ENCODE results near the gene PTPN4. TPM values are rescaled to one million over a fixed set of nuclear protein-coding genes. Genes with fewer than 3 reads are reported as not detected.

PTPN4 gene
- total RNA-seq, 1 donor from 2014 or later = 40.4 TPM

DNA sequence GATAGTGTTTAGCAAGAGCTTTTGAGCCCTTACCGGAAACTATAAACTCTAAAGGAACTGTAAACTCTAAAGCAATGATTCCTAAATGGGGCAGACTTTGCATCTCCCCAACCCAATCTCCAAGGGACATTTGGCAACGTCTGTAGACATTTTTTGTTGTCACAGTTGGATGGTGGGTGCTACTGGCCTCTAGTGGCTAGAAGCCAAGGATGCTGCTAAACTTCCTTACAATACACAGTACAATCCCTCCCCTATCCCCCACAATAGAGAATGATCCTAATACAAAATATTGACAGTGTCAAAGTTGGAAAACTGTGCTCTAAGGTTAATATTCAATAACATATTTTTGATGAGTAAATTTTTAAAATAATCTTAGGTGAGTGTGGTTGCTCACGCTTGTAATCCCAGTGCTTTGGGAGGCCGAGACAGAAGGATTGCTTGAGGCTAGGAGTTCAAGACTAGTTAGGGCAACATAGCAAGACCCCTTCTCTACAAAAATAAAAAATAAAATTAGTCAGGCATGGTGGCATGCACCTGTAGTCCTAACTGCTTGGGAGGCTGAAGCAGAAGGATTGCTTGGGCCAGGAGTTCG lies 66.7 kb downstream of the PTPN4 start:
- no peak for DNase-seq (ENCODE audit: missing footprints)
- intact Hi-C loops (cut with DNase I) = loop anchor here (2.0 to 10.0 kb wide), 2 partner anchors 126 to 348 kb away; no protein-coding TSS in a partner anchor
- ATAC-seq = peak; percentile 39

DNA sequence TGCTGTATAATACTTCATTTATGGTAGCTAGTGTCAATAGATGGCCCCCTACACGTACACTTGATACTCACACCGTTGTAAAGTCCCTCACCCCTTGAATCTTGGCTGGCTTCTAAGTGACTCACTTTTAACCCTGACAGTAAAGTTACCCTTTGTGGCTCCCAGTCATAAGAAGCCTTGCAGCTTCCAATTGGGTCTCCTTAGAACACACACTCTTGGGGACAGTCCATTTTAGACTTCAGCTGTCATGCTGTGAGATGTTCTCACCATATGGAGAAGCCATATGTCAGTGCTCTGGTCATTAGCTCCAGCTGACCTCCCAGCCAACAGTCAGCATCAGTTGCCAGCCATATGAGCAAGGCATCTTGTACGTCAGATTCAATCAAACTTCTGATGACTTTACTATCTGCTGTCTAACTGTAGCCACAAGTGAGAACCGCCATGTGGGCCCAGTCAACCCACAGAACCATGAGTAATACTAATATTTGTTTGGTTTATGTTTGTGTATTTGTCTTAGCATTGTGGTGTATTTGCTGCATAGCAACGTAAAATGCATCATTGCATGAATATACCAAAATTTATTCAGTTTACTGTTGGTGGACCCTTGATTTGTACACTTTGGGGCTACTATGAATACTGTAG lies 68.3 kb downstream of the PTPN4 start:
- no peak for DNase-seq (ENCODE audit: missing footprints)
- ATAC-seq = no peak
- intact Hi-C loops (cut with DNase I) = loop anchor here (2.0 to 10.0 kb wide), 2 partner anchors 127 to 347 kb away; no protein-coding TSS in a partner anchor

DNA sequence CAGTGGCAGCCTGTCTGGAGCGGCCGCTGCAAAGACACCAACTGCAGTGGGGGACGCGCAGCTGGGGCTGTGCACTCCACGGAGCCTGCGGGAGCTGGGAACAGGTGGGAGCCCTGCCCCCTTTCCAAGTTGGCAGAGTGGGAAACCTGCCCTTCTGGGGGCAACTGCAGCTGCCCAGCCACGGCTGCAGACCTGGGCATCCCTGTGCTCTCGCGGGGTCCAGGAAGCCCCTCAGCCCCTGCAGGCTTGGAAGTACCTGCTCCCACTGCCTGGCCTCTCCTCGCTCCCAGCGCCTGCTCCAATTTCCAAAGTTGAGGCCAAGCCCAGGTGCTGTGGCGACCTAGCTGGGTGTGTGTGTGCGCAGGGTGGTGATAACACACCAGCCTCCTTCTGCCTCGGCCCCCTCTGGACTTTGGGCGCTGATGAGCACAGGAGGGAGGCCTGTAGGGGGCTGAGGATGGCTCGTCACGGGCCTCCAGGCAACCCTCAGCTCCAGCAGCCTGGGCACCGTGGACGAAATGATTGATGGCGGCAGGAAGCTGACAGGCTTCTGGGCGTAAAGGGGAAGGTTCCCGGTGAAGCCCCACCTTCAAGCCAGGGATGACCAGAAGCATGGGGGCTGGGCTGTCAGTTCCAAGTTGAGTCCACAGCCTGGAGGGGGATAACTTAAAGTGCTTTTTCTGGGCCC lies 76.9 kb downstream of the PTPN4 start:
- ATAC-seq (no peak), DNase-seq (ENCODE audit: missing footprints) (no peak)

DNA sequence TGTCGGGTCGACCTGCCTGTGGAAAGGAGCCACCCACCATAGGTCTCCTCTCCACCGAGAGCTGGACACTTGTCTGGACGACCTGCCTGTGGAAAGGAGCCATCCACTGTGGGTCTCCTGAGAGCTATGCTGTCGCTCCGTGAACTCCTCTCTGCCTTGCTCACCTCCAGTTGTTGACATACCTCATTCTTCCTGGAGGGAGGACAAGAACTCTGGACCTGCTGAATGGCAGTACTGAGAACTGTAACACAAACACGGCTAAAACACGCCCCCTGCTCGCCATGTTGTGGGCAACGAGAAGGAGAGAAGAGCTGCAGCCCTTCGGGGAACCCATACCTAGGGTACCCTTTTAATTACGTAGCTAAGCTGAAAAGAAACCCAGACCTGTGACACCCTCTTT lies 77.6 kb downstream of the PTPN4 start:
- intact Hi-C loops (cut with DNase I) = no loop called here
- DNase-seq (ENCODE audit: missing footprints) (no peak), ATAC-seq (peak; percentile 3)

More for the DNA sequence above, 76.9 kb downstream of the PTPN4 start:
- intact Hi-C loops (cut with DNase I) = no loop called here

DNA sequence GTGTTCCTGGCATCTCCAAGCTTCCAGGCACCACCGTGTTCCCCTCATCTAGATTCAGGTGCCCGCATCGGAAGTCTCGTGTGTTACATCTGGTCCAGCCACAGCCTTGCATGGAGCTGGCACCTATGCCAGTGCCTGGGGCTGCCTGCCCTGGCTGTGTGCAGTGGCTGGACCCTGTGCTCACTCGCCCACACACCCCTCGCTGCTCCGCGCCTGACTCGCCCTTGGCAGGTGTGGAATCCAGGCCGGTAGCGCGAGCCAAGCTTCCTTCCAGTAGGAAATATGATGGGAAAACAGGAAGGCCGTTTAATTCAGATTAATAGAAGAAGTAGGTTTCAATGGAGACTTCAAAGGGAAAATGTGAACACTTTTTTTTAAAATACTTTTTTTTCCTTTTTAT lies 78.0 kb downstream of the PTPN4 start:
- no peak for DNase-seq (ENCODE audit: missing footprints)
- ATAC-seq = no peak
- intact Hi-C loops (cut with DNase I) = no loop called here

DNA sequence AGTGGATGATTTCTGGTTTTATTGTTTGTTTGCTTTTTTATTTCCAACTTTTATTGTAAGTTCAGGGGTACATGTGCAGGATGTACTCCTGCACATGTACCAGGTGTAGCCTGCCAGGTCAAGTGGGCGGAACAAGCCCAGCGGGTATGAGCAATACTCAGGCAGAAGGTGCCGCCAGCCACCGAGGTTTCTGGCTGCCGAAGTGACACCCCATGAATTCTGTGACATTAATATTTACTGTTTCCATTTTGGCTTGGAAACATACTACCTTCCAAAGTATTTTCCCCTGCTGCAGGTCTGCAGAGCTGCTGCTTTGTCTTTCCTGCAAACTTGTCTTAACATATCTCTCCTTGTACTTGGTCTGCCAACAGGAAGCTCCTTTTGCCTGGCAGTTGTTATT lies 78.5 kb downstream of the PTPN4 start:
- DNase-seq (ENCODE audit: missing footprints) = no peak
- intact Hi-C loops (cut with DNase I) = no loop called here
- no peak for ATAC-seq

DNA sequence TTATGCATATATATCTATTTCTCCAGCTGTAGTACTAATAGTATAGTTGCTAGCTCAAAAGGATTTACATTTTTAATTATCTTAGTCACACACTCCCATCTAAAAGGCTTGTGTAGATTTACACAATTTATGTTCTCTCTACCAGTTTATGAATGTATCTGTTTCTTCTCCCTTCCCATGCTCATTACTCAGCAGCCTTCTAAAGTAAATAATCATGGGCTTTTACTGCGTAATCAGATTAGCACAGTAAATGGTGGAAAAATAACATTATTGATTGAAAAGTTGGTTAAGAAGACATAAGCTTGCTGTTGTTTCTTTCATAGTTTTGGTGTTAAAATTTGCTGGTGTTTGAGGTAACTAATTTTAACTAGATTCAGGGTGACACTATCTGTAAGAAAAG lies 81.8 kb downstream of the PTPN4 start:
- DNase-seq (ENCODE audit: missing footprints) (no peak), ATAC-seq (no peak)
- intact Hi-C loops (cut with DNase I) = no loop called here

DNA sequence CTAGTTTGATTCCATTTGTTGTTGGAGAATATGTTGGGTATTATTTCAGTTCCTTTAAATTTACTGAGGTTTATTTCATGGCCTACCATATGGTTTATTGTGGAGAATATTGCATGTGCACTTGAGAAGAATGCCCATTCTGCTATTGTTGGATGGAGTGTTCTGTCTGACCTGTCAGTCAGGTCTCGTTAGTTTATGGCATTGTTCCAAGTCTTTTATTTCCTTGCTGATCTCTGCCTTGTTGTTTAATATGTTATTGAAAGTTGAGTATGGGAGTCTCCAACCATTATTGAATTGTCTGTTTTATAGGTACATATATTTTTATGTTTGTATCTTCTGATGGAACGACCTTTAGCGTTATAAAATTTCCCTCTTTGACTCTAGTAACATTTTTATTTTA lies 86.3 kb downstream of the PTPN4 start:
- DNase-seq (ENCODE audit: missing footprints) (no peak), ATAC-seq (no peak)
- intact Hi-C loops (cut with DNase I) = no loop called here

DNA sequence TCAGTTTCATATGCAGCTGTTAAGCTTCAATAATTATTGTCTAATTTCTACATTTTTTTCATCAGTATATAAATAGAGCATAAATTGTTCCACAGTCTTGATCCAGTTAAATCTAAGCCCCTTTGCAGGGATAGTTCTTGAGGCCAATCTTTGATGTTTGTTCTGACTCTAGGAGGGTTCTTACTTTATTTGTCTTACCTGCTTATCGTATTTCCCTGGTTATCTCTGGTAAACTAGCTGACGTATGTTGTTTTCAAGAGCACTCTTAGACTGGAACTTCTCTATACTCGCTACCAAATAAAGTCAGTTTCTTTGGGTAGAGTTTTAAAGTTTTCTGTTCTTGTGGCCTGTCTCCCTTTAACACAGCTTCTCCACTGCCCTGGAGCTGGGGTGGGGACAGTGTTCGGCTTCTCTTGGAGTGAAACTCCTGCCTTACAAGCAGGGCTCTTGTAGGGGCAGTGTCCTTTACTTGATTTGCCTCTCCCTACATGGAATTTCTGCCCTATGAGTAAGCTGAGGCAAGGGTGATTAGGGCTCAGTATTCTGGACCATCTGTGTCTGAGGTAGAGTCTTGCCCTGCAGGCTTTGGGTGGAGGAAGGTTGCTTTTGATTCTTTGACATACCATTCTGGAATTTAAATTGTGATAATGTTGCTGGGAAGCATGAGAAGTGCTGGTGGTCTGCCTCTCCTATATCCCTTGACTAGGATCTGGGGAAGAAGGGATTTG lies 90.3 kb downstream of the PTPN4 start:
- DNase-seq (ENCODE audit: missing footprints) = no peak
- intact Hi-C loops (cut with DNase I) = no loop called here
- ATAC-seq = no peak

DNA sequence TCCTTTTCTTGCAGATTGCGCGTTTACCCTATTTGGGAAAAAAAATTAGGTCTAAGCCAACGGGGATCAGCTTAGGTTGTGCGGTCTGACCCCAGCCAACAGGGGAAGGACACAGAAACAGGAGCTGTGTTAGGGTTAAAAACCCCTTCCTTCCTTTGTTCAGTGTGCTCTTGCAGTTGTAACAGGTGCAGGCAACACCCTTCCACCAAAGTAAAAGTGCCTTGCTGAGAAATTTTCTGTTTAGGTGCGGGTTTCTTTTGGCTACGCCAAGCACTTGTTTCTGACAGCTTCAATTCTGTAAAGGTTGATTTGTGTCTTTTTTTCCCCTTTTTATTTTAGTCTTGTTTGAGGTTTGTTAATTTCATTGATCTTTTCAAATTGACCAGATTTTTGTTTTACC lies 92.5 kb downstream of the PTPN4 start:
- DNase-seq (ENCODE audit: missing footprints) (no peak), ATAC-seq (no peak)
- intact Hi-C loops (cut with DNase I) = no loop called here

DNA sequence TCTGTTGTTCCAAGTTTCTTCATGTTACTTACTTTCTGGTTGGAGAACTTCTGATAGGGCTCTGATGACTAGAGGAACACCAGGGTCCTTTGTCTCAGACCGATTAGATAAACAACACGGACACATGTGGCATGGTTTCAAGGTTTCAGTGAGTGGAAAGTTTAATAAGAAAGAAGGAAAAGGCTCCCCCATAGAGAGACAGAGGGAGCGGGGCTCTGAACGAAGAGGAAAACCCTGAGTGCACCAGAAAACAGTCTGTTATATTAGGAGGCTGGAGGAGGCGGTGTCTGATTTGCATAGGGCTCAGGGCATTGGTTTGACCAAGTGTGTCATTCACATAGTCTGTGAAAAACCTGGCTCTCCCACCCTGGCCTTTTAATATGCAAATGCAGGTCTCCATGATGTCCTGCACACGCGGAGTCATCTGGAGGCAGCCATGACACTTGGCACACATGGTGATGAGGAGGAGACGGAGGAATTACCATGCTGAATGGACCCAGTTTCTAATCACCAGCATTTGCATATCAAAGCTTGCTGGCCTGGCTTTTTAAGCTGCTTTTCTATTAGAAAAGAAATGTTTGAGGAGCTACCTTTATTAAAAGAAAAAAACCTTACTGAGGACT lies 94.2 kb downstream of the PTPN4 start:
- intact Hi-C loops (cut with DNase I) = no loop called here
- ATAC-seq (no peak), DNase-seq (ENCODE audit: missing footprints) (no peak)

DNA sequence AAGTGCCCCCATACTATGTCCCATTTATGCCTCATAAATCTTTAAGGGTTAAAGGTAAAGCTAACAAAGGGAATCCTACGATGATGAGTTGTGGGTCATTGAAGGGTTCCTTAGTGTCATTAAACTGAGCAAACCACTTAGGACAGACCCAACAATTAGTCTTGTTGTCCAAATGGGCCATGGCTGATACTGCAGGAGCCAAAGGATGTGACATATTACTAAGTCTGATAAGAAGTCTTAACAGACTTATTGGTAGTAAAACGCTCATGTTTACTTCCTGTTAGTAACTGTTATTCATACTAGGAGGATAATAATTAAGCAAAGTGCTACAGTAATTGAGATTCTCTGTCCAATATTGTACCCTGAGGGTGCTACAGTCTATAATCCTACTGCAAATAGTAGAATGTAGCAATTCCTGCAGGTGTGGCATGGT lies 96.8 kb downstream of the PTPN4 start:
- intact Hi-C loops (cut with DNase I) = no loop called here
- ATAC-seq (no peak), DNase-seq (ENCODE audit: missing footprints) (no peak)

DNA sequence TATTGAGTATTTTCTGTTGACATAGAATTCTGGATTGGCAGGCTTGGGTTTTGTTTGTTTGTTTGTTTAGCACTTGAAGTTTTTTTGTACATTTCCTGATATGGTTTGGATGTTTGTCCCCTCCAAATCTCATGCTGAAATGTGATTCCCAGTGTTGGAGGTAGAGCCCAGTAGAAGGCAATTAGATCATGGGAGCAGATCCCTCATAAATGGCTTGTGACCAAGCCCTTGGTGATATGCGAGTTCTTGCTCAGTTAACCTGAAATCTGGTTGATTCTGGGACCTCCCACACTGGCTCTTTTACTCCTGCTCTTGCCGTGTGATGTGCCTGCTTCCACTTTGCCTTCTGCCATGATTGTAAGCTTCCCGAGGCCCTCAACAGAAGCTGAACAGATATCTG lies 98.0 kb downstream of the PTPN4 start:
- intact Hi-C loops (cut with DNase I) = no loop called here
- no peak for ATAC-seq
- DNase-seq (ENCODE audit: missing footprints) = no peak

DNA sequence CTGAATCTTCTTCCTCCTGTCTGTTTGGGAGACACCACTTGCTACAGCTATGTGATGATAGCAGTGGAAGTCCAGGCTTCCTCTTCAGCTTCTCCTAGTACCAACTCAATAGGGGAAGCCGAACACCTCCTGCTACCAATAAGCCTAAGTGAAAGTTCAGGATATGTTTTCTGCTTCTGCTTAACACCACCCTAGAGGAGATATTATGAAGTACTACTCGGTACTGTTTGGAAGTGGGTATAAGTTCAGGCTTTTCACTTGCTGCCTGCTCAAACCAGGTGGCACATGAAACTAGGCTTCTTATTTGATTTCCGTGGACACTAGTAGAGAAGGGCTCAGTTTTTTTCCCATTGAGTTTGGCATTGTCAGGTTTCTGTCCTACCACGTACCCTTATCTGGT lies 99.8 kb downstream of the PTPN4 start:
- intact Hi-C loops (cut with DNase I) = no loop called here
- no peak for DNase-seq (ENCODE audit: missing footprints)
- no peak for ATAC-seq

DNA sequence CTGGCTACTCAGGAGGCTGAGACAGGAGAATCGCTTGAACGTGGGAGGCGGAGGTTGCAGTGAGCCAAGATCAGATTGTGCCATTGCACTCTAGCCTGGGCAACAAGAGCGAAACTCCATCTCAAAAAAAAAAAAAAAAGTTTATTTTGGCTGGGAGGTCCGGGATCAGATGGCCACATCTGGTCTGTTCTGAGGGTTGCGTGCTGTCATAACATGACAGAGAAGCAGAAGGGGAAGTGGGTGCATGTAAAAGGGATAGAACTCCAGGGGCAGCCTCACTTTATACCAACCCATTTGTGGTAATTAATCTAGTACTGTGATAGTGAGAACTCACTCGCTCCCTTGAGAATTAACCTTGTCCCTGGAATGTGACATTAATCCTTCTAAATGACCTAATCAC lies 101.2 kb downstream of the PTPN4 start:
- intact Hi-C loops (cut with DNase I) = no loop called here
- DNase-seq (ENCODE audit: missing footprints) (no peak), ATAC-seq (no peak)

DNA sequence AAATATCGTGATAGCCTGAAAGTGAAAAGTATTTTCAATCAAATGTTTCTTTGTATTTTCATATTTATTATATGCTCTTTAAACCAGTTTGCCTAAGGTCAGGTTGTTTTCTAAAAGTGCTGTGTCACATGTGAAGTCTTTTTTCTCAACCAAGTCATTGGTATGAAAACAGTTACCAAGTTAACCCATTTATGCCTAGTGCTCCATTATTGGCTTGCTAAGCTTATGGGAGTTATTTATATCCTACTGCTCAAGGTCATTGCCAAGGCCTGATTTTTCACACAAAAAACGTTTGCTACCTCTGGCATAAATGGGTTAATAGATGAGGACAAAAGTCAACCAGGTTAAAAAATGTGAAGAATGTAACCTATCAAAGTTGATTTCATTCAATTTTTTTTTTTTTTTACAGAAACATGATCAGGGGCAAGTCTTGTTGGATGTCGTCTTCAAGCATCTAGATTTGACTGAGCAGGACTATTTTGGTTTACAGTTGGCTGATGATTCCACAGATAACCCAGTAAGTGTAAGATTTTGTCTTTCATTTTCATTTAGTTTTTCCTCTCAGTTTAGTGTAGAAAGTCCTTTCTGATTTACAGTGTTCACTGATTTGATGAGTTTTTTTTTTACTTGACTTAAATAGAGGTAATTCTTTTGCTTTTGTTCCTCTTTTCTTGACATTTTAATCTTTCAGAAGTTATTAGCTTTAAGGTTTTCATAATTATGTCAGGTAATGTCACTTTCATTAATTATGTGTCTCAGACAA lies 102.6 kb downstream of the PTPN4 start:
- intact Hi-C loops (cut with DNase I) = no loop called here
- DNase-seq (ENCODE audit: missing footprints) = no peak
- no peak for ATAC-seq

DNA sequence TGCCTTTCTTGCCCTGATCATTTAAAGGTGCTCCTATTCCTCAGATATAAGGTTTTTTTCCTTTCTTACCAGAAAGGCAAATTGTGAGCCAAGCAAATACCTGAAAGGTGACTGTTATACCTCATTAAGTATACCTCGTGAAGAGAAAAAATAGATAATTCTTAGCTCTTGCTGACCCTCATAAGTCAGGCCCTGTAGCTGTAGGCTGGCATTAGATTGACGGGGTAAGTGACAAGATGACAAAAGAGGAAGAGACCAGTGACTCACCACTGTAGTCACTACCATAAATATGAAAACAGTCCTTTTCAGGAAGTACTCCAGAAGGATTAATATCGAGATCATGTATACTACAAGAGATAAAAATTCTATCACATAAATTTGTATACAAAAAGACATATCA lies 104.6 kb downstream of the PTPN4 start:
- DNase-seq (ENCODE audit: missing footprints) = no peak
- no peak for ATAC-seq
- intact Hi-C loops (cut with DNase I) = no loop called here

DNA sequence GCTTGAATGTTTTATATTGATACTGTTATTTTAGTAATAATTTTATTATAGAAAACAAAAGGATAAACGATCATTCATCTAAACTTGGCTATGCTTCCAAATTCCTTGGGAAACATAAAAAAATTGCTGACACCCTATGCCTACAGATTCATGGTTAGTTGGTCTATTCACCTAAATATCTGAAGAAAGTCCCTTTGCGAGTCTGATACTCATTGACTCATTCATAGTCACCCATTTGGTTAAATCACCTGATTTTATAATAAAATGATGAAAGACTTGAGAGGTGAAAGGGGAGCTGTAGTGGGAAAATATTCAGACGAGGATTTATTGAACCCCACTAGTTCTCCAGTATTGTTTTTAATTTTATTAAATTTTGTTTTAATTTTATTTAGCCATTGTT lies 112.0 kb downstream of the PTPN4 start:
- no peak for DNase-seq (ENCODE audit: missing footprints)
- no peak for ATAC-seq
- intact Hi-C loops (cut with DNase I) = no loop called here
